Sigmoid colon (tissue), 4 donors: ENCODE results near the gene ADAMTS6.

Source experiments
- CTCF ChIP-seq, 4 experiments: fragments of 450-650 bp in 3 of 4; fragments of 200-600 bp in 1 of 4; IDR thresholded peaks; one replicate each; pipeline ENCODE4 v1.5.1; 2016 to 2019; ENCODE audit warnings: antibody characterized with exemption in 4 of 4, mild to moderate bottlenecking in 3 of 4, moderate library complexity in 2 of 4
- POLR2A ChIP-seq, 2 donors: fragments of 450-650 bp; IDR thresholded peaks; one replicate each; pipeline ENCODE4 v1.6.1; 2016; ENCODE audit warnings: antibody characterized with exemption in 2 of 2, mild to moderate bottlenecking in 2 of 2, moderate library complexity in 2 of 2
- POLR2AphosphoS5 ChIP-seq, 4 donors: sonication (generic); formaldehyde crosslinking; IDR thresholded peaks; one replicate each; pipeline ENCODE4 v1.6.1; 2017; ENCODE audit warnings: antibody characterized with exemption in 4 of 4

- TF ChIP-seq CTCF (IDR thresholded peaks at IDR 0.05) (no peak), POLR2AphosphoS5 (IDR thresholded peaks at IDR 0.05) (no peak), POLR2A (IDR thresholded peaks at IDR 0.05) (no peak)
Measured at GRCh38 chr5:65150599-65151304, 331.0 kb downstream of the ADAMTS6 start.
